ENCODE measurements around the gene SUN2. TPM values are rescaled to one million over a fixed set of nuclear protein-coding genes. Genes with fewer than 3 reads are reported as not detected.

Gene SUN2
- total and polyA plus RNA-seq, 2 donors (not counting 3 experiments of a cell fraction or from before 2014, with no cell fraction given) = 76.7 to 133 TPM

DNA sequence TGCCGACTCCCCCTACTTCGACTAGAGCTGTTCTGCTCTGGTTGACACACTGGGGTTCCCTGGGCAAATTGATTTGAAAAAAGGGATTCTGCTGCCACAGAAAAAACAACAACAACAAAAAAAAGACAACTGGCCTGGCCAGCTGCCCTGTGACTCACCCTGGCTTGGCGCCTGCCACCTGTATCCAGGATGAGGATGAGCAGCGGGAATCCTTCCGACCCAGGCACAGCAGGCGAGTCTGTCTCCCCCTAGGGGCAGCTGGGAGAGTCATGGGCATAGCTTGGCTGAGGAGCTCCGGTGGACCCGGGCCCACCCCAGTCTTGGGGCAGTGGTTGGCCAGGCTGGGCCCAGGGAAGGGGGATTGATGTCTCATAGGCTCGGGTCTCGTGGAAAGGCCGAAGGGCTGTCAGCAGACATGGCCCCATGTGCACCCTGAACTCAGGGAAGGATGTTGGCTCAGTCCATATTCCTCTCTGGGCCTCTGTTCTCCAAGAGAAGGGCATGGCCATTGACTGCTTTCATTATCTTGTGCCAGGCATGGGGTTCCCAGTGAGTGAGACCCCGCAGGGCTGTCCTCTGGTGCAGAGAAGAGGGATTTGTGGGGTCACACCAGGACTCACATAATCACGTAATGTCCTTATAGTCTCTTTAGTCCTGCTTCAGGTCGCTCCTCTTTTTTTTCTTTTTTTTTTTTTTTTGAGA is 10.4 kb upstream of the SUN2 start:
- Histone ChIP-seq H3K4me3 (replicated peaks in 1 of 3; ENCODE audit: insufficient read depth in 1 of 3, low read depth in 1 of 3, low read length in 3 of 3) (no peak overlapping the region), H3K4me2 (ENCODE audit: insufficient read depth, low read length) (no peak overlapping the region), H3K4me1 (ENCODE audit: control insufficient read depth, extremely low read depth, insufficient read depth, low read length) (no peaks in the 10 kb centered on the region), H3K27me3 (ENCODE audit: control insufficient read depth in 2 of 2, insufficient read depth in 2 of 2, low read length in 2 of 2) (no peaks in the 10 kb centered on the region), H3K36me3 (ENCODE audit: control insufficient read depth in 2 of 2, extremely low read depth in 1 of 2, insufficient read depth in 2 of 2, low read length in 2 of 2) (no peaks in the 10 kb centered on the region), H3K9me3 (replicated peaks; ENCODE audit: control insufficient read depth, insufficient read depth, low read length) (no peaks in the 10 kb centered on the region), H3K9ac (replicated peaks; ENCODE audit: extremely low read depth, insufficient read depth, low read length) (no peak overlapping the region), H3K9me1 (replicated peaks; ENCODE audit: control insufficient read depth, extremely low read depth, insufficient read depth, low read length) (no peaks in the 10 kb centered on the region), H3K79me2 (ENCODE audit: control insufficient read depth, insufficient read depth, low read length) (no peaks in the 10 kb centered on the region), H3K27ac (ENCODE audit: insufficient read depth, low read depth, low read length) (no peak overlapping the region), H4K20me1 (replicated peaks; ENCODE audit: control insufficient read depth, extremely low read depth, insufficient read depth, low read length) (no peaks in the 10 kb centered on the region), H2AFZ (ENCODE audit: low read depth, low read length) (no peak overlapping the region)
- dilution Hi-C loops (cut with MboI; ENCODE audit: extremely low pct_ligation_motif_present, low sequenced_read_pairs) = no loop called here
- DNase-seq (ENCODE audit: low read depth, low spot score) = peak; percentile 30
- FAIRE-seq = peak; percentile 88
- CTCF ChIA-PET = interaction anchor here (0.7 to 5.9 kb wide), 30 partner anchors 10 to 714 kb away, joined by 3 to 208 read pairs (median 4); partner anchors contain the start of genes CBX6, NPTXR, SUN2 and TOMM22
- BruUV-seq (replicated peaks) = no TSS peak
- POLR2A ChIA-PET = no interaction called here
- TF ChIP-seq FOS (IDR thresholded peaks at IDR 0.05; ENCODE audit: borderline replicate concordance, insufficient read depth, low read length) = no peak
- no peak for TF ChIP-seq POLR2A (IDR thresholded peaks at IDR 0.05; ENCODE audit: low read depth, low read length)
- TF ChIP-seq MAX (IDR thresholded peaks at IDR 0.05; ENCODE audit: insufficient read depth, insufficient read length) = no peak
- TF ChIP-seq JUN (IDR thresholded peaks at IDR 0.05; ENCODE audit: borderline replicate concordance, insufficient read depth, insufficient read length, low read depth) = no peak
- no peak for TF ChIP-seq POLR2AphosphoS5 (IDR thresholded peaks at IDR 0.05; ENCODE audit: insufficient read depth, low read depth, low read length)
- TF ChIP-seq, protein P1, sequence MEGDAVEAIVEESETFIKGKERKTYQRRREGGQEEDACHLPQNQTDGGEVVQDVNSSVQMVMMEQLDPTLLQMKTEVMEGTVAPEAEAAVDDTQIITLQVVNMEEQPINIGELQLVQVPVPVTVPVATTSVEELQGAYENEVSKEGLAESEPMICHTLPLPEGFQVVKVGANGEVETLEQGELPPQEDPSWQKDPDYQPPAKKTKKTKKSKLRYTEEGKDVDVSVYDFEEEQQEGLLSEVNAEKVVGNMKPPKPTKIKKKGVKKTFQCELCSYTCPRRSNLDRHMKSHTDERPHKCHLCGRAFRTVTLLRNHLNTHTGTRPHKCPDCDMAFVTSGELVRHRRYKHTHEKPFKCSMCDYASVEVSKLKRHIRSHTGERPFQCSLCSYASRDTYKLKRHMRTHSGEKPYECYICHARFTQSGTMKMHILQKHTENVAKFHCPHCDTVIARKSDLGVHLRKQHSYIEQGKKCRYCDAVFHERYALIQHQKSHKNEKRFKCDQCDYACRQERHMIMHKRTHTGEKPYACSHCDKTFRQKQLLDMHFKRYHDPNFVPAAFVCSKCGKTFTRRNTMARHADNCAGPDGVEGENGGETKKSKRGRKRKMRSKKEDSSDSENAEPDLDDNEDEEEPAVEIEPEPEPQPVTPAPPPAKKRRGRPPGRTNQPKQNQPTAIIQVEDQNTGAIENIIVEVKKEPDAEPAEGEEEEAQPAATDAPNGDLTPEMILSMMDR (IDR thresholded peaks at IDR 0.05; ENCODE audit: extremely low read depth in 1 of 2, insufficient read depth in 1 of 2, low read depth in 1 of 2, low read length in 2 of 2) = peak; percentile 84 to 90
- intact Hi-C loops (cut with micrococcal nuclease) = no loop called here
